ENCODE results near the gene PTPRN2. TPM values are rescaled to one million over a fixed set of nuclear protein-coding genes. Genes with fewer than 3 reads are reported as not detected.

PTPRN2 gene
- total and polyA plus RNA-seq, 7 donors = 3.2 to 7.1 (median 5.5) TPM

GRCh38 chr7:157559596-157560257 is 1027.9 kb downstream of the PTPRN2 start:
- Histone ChIP-seq H3K27ac (no peak overlapping the region), H3K4me3 (no peak overlapping the region), H3K4me1 (no peaks in the 10 kb centered on the region), H3K9me3 (no peaks in the 10 kb centered on the region), H3K36me3 (no peaks in the 10 kb centered on the region), H3K27me3 (no peaks in the 10 kb centered on the region)
- no peak for TF ChIP-seq POLR2AphosphoS5 (IDR thresholded peaks at IDR 0.05)
- TF ChIP-seq, protein P1, sequence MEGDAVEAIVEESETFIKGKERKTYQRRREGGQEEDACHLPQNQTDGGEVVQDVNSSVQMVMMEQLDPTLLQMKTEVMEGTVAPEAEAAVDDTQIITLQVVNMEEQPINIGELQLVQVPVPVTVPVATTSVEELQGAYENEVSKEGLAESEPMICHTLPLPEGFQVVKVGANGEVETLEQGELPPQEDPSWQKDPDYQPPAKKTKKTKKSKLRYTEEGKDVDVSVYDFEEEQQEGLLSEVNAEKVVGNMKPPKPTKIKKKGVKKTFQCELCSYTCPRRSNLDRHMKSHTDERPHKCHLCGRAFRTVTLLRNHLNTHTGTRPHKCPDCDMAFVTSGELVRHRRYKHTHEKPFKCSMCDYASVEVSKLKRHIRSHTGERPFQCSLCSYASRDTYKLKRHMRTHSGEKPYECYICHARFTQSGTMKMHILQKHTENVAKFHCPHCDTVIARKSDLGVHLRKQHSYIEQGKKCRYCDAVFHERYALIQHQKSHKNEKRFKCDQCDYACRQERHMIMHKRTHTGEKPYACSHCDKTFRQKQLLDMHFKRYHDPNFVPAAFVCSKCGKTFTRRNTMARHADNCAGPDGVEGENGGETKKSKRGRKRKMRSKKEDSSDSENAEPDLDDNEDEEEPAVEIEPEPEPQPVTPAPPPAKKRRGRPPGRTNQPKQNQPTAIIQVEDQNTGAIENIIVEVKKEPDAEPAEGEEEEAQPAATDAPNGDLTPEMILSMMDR (IDR thresholded peaks at IDR 0.05) = no peak
- no peak for TF ChIP-seq POLR2A (IDR thresholded peaks at IDR 0.05)
- no peak for TF ChIP-seq EP300 (IDR thresholded peaks at IDR 0.05)
- 85 to 87% methylated on average over 20 of the region's 20 CpGs for WGBS, 2 donors
- intact Hi-C loops (cut with DNase I) = no loop called here
- peak; percentile 49 for DNase-seq

DNA sequence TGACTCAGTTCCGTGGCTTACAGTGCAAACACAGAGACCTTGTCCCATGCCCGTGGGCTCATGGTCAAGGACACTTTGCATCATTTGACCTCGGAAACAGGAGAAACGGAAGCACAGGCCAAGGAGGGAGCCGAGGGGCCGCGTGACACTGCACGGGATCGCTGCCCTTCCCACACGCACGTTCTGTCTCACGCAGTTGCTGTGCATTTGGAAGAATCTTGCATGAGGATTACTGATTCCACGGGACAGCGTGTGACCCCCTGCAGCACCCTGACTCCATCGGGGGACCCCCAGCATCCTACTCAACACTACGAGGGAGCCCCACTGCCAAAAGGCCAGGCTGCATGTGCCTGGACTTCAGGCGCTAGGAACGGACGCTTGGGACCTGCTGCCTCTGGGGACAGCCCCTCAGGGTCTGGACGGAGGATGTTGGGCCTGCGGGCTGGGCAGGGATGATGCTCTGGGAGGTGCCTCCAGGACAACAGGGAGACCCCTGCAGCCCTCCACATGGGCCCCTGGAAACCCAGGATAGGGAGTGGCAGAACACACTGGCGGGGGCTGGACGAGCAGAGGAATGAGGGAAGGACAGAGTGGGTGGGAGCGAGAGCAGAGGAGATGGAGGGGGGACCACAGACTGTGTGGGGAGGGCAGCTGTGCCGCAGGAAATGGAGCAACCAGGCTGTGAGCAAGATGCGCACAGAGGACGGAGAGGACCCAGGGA is 1028.6 kb downstream of the PTPRN2 start:
- intact Hi-C loops (cut with DNase I) = no loop called here

DNA sequence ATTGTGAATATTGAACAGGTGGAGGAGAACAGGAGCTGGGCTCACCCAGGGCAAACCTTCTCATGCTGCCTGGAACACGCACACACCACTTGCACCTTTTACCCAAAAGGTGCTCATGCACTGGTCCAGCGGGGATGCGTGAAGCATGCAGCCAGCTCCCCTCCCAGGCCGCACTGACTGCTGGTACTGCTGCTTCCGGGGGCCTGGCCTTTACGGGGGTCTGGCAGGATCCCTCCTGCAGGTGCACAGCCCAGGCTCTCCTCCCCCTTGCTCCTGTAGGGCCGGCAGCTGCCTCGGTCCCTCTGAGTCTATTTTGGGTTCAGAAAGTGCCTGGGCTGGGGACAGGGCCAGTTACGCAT is 1029.1 kb downstream of the PTPRN2 start:
- no peaks in the 10 kb centered on the region for H3K27me3 ChIP-seq
- no peak overlapping the region for H3K4me3 ChIP-seq
- intact Hi-C loops (cut with DNase I) = no loop called here
- no peaks in the 10 kb centered on the region for H3K36me3 ChIP-seq
- peak; percentile 51 for DNase-seq
- no peaks in the 10 kb centered on the region for H3K4me1 ChIP-seq
- H3K27ac ChIP-seq = no peak overlapping the region
- TF ChIP-seq POLR2A (IDR thresholded peaks at IDR 0.05) = no peak
- WGBS, 2 donors = 85 to 91% methylated on average over 9 of the region's 9 CpGs
- no peaks in the 10 kb centered on the region for H3K9me3 ChIP-seq

More for the DNA sequence above, 1028.6 kb downstream of the PTPRN2 start:
- no peak for TF ChIP-seq EP300 (IDR thresholded peaks at IDR 0.05)
- TF ChIP-seq, protein P1 (IDR thresholded peaks at IDR 0.05) = no peak
- no peak for TF ChIP-seq POLR2AphosphoS5 (IDR thresholded peaks at IDR 0.05)
- TF ChIP-seq POLR2A (IDR thresholded peaks at IDR 0.05) = no peak
- no peaks in the 10 kb centered on the region for H3K9me3 ChIP-seq
- WGBS, 2 donors = 89 to 90% methylated on average over 27 of the region's 27 CpGs
- H3K36me3 ChIP-seq = no peaks in the 10 kb centered on the region
- peak; percentile 30 for DNase-seq
- no peak overlapping the region for H3K4me3 ChIP-seq
- H3K27ac ChIP-seq = no peak overlapping the region
- H3K27me3 ChIP-seq = no peaks in the 10 kb centered on the region
- H3K4me1 ChIP-seq = no peaks in the 10 kb centered on the region

- no peaks in the 10 kb centered on the region for H3K4me1 ChIP-seq
- H3K4me3 ChIP-seq = no peak overlapping the region
- no peaks in the 10 kb centered on the region for H3K36me3 ChIP-seq
- no peaks in the 10 kb centered on the region for H3K27me3 ChIP-seq
- WGBS, 2 donors = 95 to 96% methylated on average over 17 of the region's 17 CpGs
- DNase-seq = peak; percentile 20
- H3K27ac ChIP-seq = no peak overlapping the region
- intact Hi-C loops (cut with DNase I) = no loop called here
- TF ChIP-seq POLR2A (IDR thresholded peaks at IDR 0.05) (no peak), EP300 (IDR thresholded peaks at IDR 0.05) (no peak), POLR2AphosphoS5 (IDR thresholded peaks at IDR 0.05) (no peak)
- TF ChIP-seq, protein P1 (IDR thresholded peaks at IDR 0.05) = no peak
- H3K9me3 ChIP-seq = no peaks in the 10 kb centered on the region
These were observed 1029.6 kb downstream of the PTPRN2 start for GRCh38 chr7:157558061-157558460.

GRCh38 chr7:157557263-157557662 is 1030.4 kb downstream of the PTPRN2 start:
- no peak overlapping the region for H3K4me3 ChIP-seq
- intact Hi-C loops (cut with DNase I) = no loop called here
- H3K36me3 ChIP-seq = no peaks in the 10 kb centered on the region
- no peak overlapping the region for H3K27ac ChIP-seq
- H3K27me3 ChIP-seq = no peaks in the 10 kb centered on the region
- H3K4me1 ChIP-seq = no peaks in the 10 kb centered on the region
- H3K9me3 ChIP-seq = no peaks in the 10 kb centered on the region
- no peak for TF ChIP-seq POLR2A (IDR thresholded peaks at IDR 0.05)
- TF ChIP-seq, protein P1 (IDR thresholded peaks at IDR 0.05) = no peak
- no peak for TF ChIP-seq POLR2AphosphoS5 (IDR thresholded peaks at IDR 0.05)
- TF ChIP-seq EP300 (IDR thresholded peaks at IDR 0.05) = no peak
- 83 to 87% methylated on average over 1 of the region's 1 CpG for WGBS, 2 donors
- peak; percentile 19 for DNase-seq

Data from sigmoid colon (tissue), 7 donors.